Cortex of kidney (tissue), 1 donor: Measurements from ENCODE around the gene BTG1.

Experiments used
- DNase-seq: peaks from one replicate; lab custom pipeline; 2025; lab: John Stamatoyannopoulos, UW

BTG1 gene

DNA sequence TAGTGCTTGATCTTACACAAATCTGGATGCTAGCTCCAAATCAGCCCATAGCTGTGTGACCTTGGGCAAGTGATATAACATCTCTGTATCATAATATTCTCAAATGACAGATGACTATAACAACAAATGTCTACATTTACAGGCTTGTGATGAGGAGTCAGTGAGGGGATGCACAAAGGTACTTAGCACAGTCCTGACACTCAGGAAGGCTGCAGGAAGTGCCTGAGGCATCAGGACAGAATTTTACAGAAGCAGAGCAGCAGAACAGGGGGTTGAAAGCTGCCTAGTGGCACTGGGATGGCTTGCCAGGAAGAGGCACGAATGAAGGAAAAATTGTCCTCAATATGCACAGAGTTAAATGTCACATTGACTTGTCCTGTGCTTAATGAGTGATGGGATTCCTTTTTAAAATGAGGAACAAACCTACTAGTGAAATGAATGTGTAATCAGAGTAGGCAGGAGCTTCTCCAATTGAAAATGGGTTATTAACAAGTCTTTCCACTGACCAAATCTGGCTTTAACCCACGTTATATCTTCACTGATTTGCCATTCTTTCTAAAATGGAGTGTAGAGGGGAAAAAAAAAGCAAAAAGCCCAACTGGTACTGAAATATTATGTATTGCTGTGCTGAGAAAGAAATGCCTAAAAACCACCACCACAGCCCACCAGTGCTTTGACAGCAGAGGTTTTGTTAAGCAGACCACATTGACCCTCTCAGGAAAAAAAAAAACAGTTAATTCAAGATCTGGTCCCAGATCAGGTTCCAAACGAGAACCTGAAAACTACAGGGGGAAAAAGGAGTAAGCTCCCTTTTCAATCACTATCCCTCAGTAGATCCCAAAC lies 11.6 kb downstream of the BTG1 start:
- no peak for DNase-seq

GRCh38 chr12:92133171-92133570 lies 12.5 kb downstream of the BTG1 start:
- DNase-seq = no peak

DNA sequence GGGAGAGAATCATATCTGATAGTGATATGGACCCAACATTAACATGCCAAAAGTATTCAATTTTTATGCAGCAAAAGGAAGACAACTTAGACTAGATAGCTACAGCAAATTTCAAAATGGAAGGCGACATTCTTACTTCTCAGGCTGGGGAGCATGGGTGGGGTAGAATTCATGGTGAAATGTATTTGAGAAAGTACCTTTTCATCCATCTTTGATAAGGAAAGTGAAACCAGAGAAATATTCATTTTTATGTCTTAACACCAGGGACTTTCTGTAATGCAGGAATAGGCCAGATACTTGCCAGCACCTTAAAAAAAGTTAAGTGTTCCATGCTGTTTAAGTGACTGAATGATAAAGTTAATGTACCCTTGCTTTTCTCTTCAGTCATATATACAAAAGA lies 13.4 kb downstream of the BTG1 start:
- no peak for DNase-seq

- DNase-seq = no peak
Measured at GRCh38 chr12:92130999-92131398, 14.6 kb downstream of the BTG1 start.

DNA sequence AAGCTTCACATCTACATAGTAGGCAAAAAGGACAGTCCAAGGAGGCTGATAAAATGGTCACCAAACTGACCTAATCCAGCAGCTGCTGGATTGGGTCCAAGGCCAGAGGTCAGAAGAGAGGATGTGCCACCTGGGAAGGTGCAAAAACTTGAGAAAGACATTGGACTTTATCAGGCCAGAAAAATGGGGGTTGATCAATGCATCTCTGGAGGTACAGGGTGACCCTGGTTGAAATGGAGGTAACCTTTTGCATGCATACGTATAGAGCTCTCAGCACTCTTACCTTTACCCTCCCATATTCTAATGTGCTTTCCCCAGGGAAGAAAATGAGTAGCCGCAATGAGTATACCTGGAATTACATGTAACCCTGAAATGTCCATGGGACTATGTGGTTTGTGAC lies 16.0 kb downstream of the BTG1 start:
- no peak for DNase-seq

DNA sequence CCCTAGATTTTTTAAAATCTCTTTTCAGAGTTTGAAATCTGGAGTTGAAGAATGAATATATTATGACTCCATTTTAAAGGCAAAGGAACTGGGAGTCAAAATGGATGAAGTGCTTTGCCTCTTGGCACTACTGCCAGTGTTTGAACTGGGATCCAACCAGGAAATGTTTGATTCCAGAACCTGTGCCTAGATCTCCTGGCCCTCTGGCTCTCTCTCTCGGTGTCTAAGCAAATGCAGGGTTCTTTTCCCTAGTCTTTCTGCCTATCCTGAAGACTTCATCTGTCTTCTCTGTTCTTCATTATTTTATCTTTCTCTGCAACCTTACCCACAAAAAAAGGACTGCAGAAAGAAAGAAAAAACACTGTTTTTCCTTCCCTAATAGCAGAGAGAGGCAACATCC lies 17.0 kb downstream of the BTG1 start:
- DNase-seq = no peak

DNA sequence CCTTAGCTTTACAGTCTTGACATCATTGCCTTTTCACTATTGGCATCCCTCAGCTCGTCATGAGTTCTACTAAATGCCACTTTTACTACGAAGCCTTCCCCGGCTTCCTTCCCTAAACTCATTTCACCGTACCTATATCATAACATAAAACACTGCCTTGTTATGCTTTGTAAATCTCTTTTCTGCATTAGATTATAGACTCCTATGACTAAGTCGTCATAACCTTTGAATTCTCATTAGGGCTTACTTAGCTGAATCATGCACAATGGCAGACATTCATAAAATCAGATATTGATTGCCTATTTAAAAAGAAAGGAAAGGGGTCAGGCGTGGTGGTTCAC lies 21.0 kb downstream of the BTG1 start:
- DNase-seq = no peak

- DNase-seq = no peak
Measured at GRCh38 chr12:92123780-92124688, 21.6 kb downstream of the BTG1 start.

GRCh38 chr12:92122941-92123779 lies 22.5 kb downstream of the BTG1 start:
- no peak for DNase-seq

DNA sequence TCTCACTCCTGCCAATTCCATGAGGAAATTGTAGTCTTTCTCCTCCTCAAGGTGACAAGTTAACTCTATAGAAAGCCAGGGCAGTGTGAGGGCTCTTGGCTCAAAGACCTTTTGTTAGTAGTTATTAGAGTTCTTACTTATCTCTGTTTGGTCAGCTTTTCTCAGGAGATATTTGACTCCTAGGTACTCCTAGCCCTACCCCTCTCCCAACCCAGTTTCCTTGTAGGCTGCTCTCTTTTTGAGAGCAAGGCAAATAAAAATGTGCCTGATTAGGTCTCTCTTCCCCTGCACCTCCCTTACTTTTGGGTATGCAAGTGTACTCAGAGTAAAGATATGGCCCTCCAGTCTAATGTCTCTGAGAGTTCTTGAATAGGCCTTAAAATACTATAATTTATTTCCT lies 23.8 kb downstream of the BTG1 start:
- no peak for DNase-seq

DNA sequence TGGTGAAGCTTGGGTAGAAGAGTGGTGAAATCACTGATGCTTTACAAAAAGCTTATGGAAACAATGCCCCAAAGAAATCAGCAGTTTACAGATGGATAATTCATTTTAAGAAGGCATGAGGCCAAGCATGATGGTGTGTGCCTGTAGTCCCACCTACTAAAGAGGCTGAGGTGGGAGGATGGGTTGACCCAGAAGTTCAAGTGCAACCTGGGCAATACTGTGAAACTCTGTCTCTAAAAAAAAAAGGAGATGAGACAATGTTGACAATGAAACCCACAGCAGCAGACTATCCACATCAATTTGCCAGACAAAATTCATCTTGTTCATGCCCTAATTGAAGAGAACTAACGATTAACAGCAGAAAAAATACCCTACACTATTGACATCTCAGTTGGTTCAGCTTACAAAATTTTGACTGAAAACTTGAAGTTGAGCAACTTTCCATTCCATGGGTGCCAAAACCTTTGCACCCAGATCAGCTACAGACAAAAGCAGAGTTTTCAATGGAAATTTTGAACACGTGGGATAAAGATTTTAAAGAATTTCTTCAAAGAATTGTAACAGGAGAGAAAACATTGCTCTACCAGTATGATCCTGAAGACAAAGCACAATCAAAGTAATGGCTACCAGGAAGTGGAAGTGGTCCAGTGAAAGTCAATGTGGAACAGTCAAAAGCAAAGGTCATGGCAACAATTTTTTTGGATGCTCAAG lies 26.7 kb downstream of the BTG1 start:
- DNase-seq = no peak

DNA sequence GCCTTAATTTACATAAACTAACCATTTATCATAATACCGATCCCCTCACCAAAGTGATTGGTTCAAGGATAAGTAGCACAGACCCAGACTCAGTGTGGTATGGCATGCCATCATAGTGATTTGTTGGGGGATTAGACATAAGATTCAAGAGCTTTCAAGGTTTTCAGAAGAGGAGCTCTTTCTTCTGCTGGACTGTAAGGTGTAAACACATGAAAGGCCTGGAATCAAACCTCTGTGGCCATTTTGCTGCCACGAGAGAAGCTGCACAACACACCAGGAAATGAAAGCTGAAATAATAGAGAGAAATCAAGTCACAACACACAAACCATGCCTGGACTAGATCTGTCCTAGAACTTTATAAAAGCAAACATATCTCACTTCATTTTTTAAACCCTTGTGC lies 30.8 kb downstream of the BTG1 start:
- no peak for DNase-seq

- no peak for DNase-seq
Measured at GRCh38 chr12:92111256-92111655, 34.4 kb downstream of the BTG1 start.

DNA sequence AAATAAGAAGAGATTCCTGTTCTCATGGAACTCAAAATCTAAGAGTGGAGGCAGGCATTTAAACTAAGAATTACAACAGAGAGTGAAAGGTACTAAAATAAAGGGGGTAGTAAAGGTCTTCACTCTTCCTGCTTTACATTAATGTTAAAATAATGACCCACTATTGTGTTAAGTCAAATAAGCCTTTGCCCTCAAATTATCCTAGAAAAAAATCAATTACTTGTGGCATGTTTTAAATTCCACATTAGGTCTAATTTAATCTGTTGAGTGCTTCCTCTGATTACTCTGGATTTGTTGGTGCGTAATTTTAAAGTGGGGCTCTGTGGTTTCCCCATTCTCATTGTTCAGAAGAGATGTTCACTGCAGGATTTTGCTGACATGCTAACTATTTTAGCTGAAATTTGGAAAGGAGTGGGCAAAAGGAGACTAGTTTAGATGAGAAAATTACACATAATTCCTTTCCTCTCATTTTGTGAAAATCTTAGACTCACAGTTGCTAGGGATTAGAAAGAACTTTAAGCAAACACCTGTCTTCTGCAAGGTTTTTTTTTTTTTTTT lies 35.5 kb downstream of the BTG1 start:
- no peak for DNase-seq

- DNase-seq = no peak
Measured at GRCh38 chr12:92109613-92110012, 36.0 kb downstream of the BTG1 start.

DNA sequence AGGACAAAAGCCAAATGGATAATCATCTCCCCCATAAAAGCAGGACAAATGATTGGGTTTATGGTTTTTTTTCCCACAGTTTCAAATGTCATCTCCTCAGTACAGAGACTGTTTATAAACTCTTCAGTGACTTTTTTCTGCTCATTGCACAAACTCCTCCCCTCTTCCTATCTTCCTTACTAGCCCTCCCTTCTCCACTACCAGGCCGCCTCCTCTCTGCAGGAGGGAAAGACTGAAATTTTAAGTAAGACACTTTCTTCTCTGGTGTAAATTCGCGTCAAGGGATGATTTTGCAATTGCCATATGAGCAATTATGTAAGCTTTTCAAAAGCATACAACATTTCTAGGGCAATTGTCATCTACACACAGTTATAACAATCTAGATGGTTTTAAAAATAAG lies 37.0 kb downstream of the BTG1 start:
- DNase-seq = no peak

- DNase-seq = no peak
Measured at GRCh38 chr12:92107621-92108131, 38.0 kb downstream of the BTG1 start.

- no peak for DNase-seq
Measured at GRCh38 chr12:92107094-92107493, 38.6 kb downstream of the BTG1 start.

- DNase-seq = no peak
Measured at GRCh38 chr12:92105676-92106075, 40.0 kb downstream of the BTG1 start.

GRCh38 chr12:92105110-92105509 lies 40.5 kb downstream of the BTG1 start:
- DNase-seq = no peak

DNA sequence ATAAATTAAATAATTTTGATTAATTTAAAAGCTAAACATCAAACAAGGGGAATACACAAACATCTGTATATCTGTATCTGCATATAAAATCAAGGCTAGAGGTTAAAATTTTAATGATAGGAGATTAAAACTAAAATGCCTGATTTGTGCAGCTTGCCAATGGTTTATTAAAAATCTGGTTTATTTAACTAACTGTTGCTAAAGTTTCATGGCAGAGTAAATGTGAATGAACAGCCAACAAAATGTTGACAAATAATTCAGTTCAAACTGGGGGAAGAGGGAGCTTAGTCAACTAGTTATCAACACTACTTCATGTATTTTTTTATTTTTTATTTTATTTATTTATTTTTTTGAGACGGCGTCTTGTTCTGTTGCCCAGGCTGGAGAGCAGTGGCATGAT lies 43.0 kb downstream of the BTG1 start:
- DNase-seq = no peak
